ENCODE data around the gene LDB3.

The LDB3 gene

GRCh38 chr10:86677374-86677773 is 9.1 kb downstream of the LDB3 start:
- Histone ChIP-seq H3F3A (ENCODE audit: insufficient read depth, low read length) (no peaks in the 10 kb centered on the region), H3K9me2 (ENCODE audit: low read depth, low read length) (no peaks in the 10 kb centered on the region), H2AFZ (ENCODE audit: low read length) (no peak overlapping the region), H3K9ac (ENCODE audit: low read length) (no peak overlapping the region), H3K27me3 (ENCODE audit: insufficient read depth, low read length) (peaks cover 7% of the 10 kb centered on the region; the same call in 1 of the 2 replicates), H3K79me2 (ENCODE audit: insufficient read depth, low read length) (no peaks in the 10 kb centered on the region), H4K20me1 (ENCODE audit: insufficient read depth, low read length) (no peaks in the 10 kb centered on the region), H3K4me1 (ENCODE audit: insufficient read depth, low read length, severe bottlenecking) (peaks cover 10% of the 10 kb centered on the region), H3K4me2 (ENCODE audit: low read length) (no peak overlapping the region), H3K9me3 (ENCODE audit: low read length) (no peaks in the 10 kb centered on the region), H3K4me3 (ENCODE audit: low read depth, low read length, poor library complexity, severe bottlenecking) (no peak overlapping the region), H3K27ac (ENCODE audit: low read depth, low read length, poor library complexity, severe bottlenecking) (no peak overlapping the region), H3K36me3 (ENCODE audit: insufficient read depth, low read length) (no peaks in the 10 kb centered on the region)
- TF ChIP-seq CTCF (IDR thresholded peaks at IDR 0.05; ENCODE audit: low read length) (no peak), EZH2 (IDR thresholded peaks at IDR 0.05; ENCODE audit: borderline replicate concordance, low read length) (no peak)

- Histone ChIP-seq H3K9me3 (ENCODE audit: low read length) (no peaks in the 10 kb centered on the region), H3K36me3 (ENCODE audit: insufficient read depth, low read length) (no peaks in the 10 kb centered on the region), H3K9me2 (ENCODE audit: low read depth, low read length) (no peaks in the 10 kb centered on the region), H3K9ac (ENCODE audit: low read length) (no peak overlapping the region), H2AFZ (ENCODE audit: low read length) (no peak overlapping the region), H3K27me3 (ENCODE audit: insufficient read depth, low read length) (peaks cover 7% of the 10 kb centered on the region; the same call in 1 of the 2 replicates), H3K4me2 (ENCODE audit: low read length) (no peak overlapping the region; the same call in 1 of the 2 replicates), H4K20me1 (ENCODE audit: insufficient read depth, low read length) (no peaks in the 10 kb centered on the region), H3K4me1 (ENCODE audit: insufficient read depth, low read length, severe bottlenecking) (peaks cover 8% of the 10 kb centered on the region), H3K4me3 (ENCODE audit: low read depth, low read length, poor library complexity, severe bottlenecking) (no peak overlapping the region), H3K27ac (ENCODE audit: low read depth, low read length, poor library complexity, severe bottlenecking) (no peak overlapping the region), H3F3A (ENCODE audit: insufficient read depth, low read length) (no peaks in the 10 kb centered on the region), H3K79me2 (ENCODE audit: insufficient read depth, low read length) (no peaks in the 10 kb centered on the region)
- TF ChIP-seq EZH2 (IDR thresholded peaks at IDR 0.05; ENCODE audit: borderline replicate concordance, low read length) (no peak), CTCF (IDR thresholded peaks at IDR 0.05; ENCODE audit: low read length) (no peak)
Observed at GRCh38 chr10:86678999-86679792, 10.9 kb downstream of the LDB3 start.

DNA sequence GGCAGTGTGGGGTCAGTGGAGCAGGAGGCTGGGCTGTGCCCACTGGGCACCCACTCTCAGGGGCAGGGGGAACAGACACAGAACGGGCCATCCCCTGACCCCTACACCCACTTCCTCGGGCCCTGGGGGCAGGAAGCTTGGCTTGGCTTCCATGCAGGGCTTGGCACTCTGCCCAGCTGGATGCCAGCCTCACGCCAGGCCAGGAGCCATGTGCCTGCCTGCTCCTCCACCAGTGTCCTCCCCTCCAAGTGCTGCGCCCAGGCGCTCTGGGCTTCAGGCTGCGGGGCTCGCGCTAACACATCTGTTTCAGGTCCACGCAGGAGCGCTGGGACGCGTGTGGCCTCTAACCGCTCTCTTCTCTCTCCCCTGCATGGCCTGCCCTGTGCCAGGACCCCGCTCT is 12.7 kb downstream of the LDB3 start:
- H3K4me1 ChIP-seq (ENCODE audit: insufficient read depth, low read length, severe bottlenecking): peaks cover 8% of the 10 kb centered on the region
- TF ChIP-seq CTCF (IDR thresholded peaks at IDR 0.05; ENCODE audit: low read length) (no peak), EZH2 (IDR thresholded peaks at IDR 0.05; ENCODE audit: borderline replicate concordance, low read length) (no peak)

More for the DNA sequence above, 12.7 kb downstream of the LDB3 start:
- Histone ChIP-seq H3K4me3 (ENCODE audit: low read depth, low read length, poor library complexity, severe bottlenecking) (no peak overlapping the region), H3K79me2 (ENCODE audit: insufficient read depth, low read length) (no peaks in the 10 kb centered on the region), H3K9ac (ENCODE audit: low read length) (no peak overlapping the region), H4K20me1 (ENCODE audit: insufficient read depth, low read length) (no peaks in the 10 kb centered on the region), H3F3A (ENCODE audit: insufficient read depth, low read length) (no peaks in the 10 kb centered on the region), H2AFZ (ENCODE audit: low read length) (no peak overlapping the region), H3K9me2 (ENCODE audit: low read depth, low read length) (no peaks in the 10 kb centered on the region), H3K27ac (ENCODE audit: low read depth, low read length, poor library complexity, severe bottlenecking) (no peak overlapping the region), H3K9me3 (ENCODE audit: low read length) (no peaks in the 10 kb centered on the region), H3K27me3 (ENCODE audit: insufficient read depth, low read length) (peaks cover 7% of the 10 kb centered on the region; the same call in 1 of the 2 replicates), H3K36me3 (ENCODE audit: insufficient read depth, low read length) (no peaks in the 10 kb centered on the region), H3K4me2 (ENCODE audit: low read length) (no peak overlapping the region)

All from OCI-LY1 (cell line).